GM19025 (cell line): Measurements from ENCODE around the gene DCAKD.

Experiments
- ATAC-seq: cut with Tn5 transposase; IDR thresholded peaks from one replicate; pipeline ENCODE4 v1.9.1; 2021; ENCODE audit warnings: mild to moderate bottlenecking, low read depth, moderate library complexity; ENCODE audit not compliant: unreplicated experiment

DCAKD gene

GRCh38 chr17:44977814-44978550 lies 73.5 kb downstream of the DCAKD start:
- no peak for ATAC-seq

- ATAC-seq, result no peak
Measured at GRCh38 chr17:44977065-44977464, 74.4 kb downstream of the DCAKD start.

GRCh38 chr17:44976206-44976605 lies 75.2 kb downstream of the DCAKD start:
- ATAC-seq, result no peak
